GM18951 (cell line): ENCODE data around the gene MAST1.

Source experiments
- POLR2A ChIP-seq: IDR thresholded peaks from 4 replicates; pipeline ENCODE4 v1.6.1; 2011; ENCODE audit warnings: mild to moderate bottlenecking; ENCODE audit not compliant: insufficient read length, insufficient read depth; ENCODE audit errors: extremely low read depth
- in situ Hi-C: fragments of 300-500 bp; cut with MboI; formaldehyde crosslinking; loops from one replicate; pipeline ENCODE4 v1.12.0; 2022; ENCODE audit warnings: low sequenced_read_pairs, mixed read lengths, inconsistent platforms; ENCODE audit not compliant: unreplicated experiment

MAST1 gene

GRCh38 chr19:12865746-12866415 lies 27.6 kb downstream of the MAST1 start:
- no peak for TF ChIP-seq POLR2A
- in situ Hi-C loops = no loop called here

- no peak for TF ChIP-seq POLR2A
- in situ Hi-C loops = no loop called here
Observed at GRCh38 chr19:12866416-12867119, 28.3 kb downstream of the MAST1 start.

DNA sequence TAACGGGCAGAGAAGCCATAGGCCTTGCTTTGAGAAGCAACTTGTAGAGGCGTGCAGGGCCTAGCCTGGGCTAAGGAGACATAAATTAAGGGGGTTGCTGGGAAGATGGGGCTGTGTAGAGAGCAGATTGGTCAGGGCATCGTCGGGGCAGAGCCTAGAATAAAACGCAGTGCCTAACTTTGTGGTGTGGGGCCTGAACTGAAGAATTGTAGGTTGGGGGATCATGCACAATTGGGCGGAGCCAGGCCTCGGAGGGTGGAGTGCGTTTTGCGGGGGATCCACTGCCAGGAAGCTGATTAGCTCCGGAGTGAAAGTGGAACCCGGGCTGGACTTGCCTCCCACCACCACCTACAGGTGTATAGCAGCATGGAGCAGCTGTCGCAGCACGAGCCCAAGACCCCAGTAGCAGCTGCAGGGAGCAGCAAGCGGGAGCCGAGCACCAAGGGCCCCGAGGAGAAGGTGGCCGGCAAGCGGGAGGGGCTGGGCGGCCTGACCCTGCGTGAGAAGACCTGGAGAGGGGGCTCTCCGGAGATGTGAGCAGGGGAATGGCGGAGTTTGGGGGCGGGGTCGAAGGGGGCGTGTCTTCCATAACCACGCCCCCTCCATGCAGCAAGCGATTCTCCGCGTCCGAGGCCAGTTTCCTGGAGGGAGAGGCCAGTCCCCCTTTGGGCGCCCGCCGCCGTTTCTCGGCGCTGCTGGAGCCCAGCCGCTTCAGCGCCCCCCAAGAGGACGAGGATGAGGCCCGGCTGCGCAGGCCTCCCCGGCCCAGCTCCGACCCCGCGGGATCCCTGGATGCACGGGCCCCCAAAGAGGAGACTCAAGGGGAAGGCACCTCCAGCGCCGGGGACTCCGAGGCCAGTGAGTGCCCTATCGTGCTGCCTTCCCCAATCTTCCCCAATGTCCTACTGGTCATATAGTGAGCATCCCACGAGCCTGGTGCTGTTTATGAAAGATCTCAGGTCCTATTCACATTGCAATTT lies 29.1 kb downstream of the MAST1 start:
- in situ Hi-C loops = no loop called here
- TF ChIP-seq POLR2A = peak; percentile 53

GRCh38 chr19:12868540-12869112 lies 30.3 kb downstream of the MAST1 start:
- in situ Hi-C loops = no loop called here
- TF ChIP-seq POLR2A = no peak

DNA sequence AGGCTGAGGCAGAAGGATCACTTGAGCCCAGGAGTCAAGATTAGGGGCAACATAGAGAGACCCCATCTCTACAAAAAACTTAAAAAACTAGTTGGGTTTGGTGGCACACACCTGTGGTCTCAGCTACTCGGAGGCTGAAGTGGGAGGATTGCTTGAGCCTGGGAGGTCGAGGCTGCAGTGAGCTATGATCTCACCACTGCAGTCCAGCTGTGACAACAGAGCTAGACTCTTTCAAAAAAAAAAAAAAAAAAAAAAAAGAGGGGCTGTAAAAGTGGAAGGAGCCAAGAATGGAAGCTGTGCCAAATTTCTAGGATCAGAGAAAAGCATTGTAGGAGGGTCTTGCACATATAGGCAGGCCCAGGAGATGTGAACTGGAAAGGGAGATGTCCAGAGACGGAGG lies 33.4 kb downstream of the MAST1 start:
- no peak for TF ChIP-seq POLR2A
- in situ Hi-C loops = no loop called here

DNA sequence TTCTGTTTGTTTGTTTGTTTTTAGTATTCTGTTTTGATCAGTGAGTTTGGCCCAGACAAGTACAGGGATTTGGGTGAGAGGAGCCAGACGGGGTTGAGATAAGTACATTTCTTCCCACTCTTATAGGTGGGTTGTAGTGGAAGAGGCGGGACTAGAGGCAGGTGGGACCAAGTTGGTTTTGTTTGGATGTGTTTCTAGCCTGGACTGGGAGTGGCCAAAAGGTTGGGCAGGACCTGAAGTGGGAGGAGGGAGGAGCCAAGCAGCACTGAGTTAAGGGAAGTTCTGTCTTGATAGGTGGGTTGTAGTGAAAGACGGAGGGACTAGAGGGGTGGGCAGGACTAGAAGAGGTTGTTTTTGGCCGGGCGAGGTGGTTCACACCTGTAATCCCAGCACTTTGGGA lies 33.9 kb downstream of the MAST1 start:
- in situ Hi-C loops = no loop called here
- no peak for TF ChIP-seq POLR2A

DNA sequence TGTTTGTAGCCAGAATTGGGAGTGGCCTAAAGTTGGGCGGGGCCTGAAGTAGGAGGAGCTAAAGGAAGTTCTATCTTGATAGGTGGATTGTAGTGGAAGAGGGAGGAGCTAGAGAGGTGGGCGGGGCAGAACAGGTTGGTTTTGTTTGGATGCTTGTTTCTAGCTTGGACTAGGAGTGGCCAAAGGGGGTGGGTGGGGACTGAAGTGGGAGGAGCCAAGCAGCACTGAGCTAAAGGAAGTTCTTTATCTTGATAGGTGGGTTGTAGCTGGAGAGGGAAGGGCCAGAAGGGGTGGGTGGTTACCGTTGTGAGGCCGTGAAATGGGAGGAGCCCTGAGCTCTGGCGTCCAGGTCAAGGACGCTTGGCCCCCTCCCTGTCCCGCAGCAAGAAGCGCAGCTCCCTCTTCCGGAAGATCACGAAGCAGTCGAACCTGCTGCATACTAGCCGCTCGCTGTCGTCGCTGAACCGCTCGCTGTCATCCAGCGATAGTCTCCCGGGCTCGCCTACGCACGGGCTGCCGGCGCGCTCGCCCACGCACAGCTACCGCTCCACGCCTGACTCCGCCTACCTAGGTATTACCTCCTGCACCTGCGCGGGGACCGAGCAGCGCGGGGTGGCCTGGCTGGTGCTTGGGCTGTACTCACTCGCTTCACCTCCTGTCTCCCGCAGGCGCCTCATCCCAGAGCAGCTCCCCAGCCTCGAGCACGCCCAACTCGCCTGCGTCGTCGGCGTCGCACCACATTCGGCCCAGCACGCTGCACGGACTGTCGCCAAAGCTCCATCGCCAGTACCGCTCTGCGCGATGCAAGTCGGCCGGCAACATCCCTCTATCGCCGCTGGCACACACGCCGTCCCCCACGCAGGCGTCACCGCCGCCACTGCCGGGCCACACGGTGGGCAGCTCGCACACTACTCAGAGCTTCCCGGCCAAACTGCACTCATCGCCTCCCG lies 34.9 kb downstream of the MAST1 start:
- TF ChIP-seq POLR2A = no peak

GRCh38 chr19:12873891-12874745 lies 35.8 kb downstream of the MAST1 start:
- no peak for TF ChIP-seq POLR2A
- in situ Hi-C loops = no loop called here

More for the DNA sequence above, 34.9 kb downstream of the MAST1 start:
- in situ Hi-C loops = no loop called here

DNA sequence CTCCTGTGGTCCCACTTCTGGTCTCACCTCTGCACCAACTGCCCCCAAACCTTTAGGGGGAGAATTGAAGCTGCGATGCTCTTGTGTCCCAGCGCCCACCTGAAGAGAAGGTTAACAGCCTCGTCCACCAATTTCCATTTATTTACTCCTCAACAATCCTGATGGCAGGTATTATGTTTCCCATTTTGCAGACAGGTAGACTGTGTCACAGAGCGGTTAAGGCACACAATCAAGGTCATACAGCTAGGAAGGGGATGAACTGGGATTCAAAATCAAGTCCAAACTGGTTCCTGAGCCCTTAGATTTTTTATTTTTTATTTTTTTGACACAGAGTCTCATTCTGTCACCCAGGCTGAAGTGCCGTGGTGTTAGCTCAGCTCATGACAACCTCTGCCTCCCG lies 36.8 kb downstream of the MAST1 start:
- in situ Hi-C loops = no loop called here
- TF ChIP-seq POLR2A = no peak

DNA sequence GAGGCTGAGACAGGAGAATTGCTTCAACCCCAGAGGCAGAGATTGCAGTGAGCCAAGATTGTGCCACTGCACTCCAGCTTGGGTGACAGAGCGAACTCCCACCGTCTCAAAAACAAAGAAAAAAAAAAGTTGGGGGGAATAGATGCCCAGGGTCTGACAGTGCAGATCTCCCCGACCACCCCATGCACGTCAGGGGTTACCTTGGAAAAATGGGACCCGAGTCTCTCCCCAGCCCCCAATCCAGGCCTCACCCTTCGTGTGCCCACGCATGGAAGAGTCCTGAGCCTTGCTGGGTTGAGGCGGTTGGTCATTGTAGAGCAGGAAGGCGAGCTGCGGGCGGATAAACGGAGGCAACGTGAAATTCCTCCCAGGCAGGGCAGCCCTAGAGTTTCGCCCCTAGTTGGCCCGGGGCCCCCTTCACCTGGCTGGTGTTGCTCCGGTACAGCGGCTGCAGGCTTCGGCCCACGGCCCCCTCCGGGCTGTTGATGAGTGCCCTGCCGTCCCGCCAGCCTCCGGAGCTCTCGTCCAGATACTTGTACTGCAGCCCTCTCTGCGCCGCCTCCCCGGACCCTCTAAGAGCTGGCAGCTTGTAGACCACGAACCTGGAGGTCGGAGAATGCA lies 42.3 kb downstream of the MAST1 start:
- in situ Hi-C loops = no loop called here
- no peak for TF ChIP-seq POLR2A
